Large intestine (tissue), 3 donors: ENCODE results near the gene MCOLN1. TPM values are rescaled to one million over a fixed set of nuclear protein-coding genes. Genes with fewer than 3 reads are reported as not detected.

ENCODE experiments used
- DNase-seq, 2 donors: peaks; one replicate each; pipeline versions ENCODE4 v3.0.0 to v3.0.0-alpha.2; 2013
- H3K27ac ChIP-seq: one replicate; pipeline ENCODE4 v1.5.1; 2013; ENCODE audit warnings: low read length
- H3K27me3 ChIP-seq: 2 replicates; pipeline ENCODE4 v1.6.1; 2013; ENCODE audit warnings: low read length; ENCODE audit not compliant: control insufficient read depth, insufficient read depth
- H3K36me3 ChIP-seq: 2 replicates; pipeline ENCODE4 v1.6.1; 2013; ENCODE audit warnings: low read length; ENCODE audit not compliant: control insufficient read depth, insufficient read depth
- H3K4me1 ChIP-seq: one replicate; pipeline ENCODE4 v1.6.1; 2013; ENCODE audit warnings: low read length; ENCODE audit not compliant: control insufficient read depth, insufficient read depth
- H3K4me3 ChIP-seq: one replicate; pipeline ENCODE4 v1.5.1; 2013; ENCODE audit warnings: low read length
- H3K9me3 ChIP-seq: one replicate; pipeline ENCODE4 v1.6.1; 2013; ENCODE audit warnings: mild to moderate bottlenecking, low read depth, low read length, moderate library complexity; ENCODE audit not compliant: control insufficient read depth
- WGBS: methylation state at CpG from one replicate; pipeline ENCODE4 v1.1.5; 2013; ENCODE audit warnings: low lambda C conversion rate; ENCODE audit not compliant: insufficient coverage; 5-methylcytosine and 5-hydroxymethylcytosine counted together
- polyA plus RNA-seq: library from polyadenylated mRNA; unstranded; fragments of 120-200 nt; gene quantifications from one replicate; pipeline ENCODE4 v1.2.1, GENCODE V29; 2013

Gene MCOLN1
- polyA plus RNA-seq, 1 donor, result 18.1 TPM

DNA sequence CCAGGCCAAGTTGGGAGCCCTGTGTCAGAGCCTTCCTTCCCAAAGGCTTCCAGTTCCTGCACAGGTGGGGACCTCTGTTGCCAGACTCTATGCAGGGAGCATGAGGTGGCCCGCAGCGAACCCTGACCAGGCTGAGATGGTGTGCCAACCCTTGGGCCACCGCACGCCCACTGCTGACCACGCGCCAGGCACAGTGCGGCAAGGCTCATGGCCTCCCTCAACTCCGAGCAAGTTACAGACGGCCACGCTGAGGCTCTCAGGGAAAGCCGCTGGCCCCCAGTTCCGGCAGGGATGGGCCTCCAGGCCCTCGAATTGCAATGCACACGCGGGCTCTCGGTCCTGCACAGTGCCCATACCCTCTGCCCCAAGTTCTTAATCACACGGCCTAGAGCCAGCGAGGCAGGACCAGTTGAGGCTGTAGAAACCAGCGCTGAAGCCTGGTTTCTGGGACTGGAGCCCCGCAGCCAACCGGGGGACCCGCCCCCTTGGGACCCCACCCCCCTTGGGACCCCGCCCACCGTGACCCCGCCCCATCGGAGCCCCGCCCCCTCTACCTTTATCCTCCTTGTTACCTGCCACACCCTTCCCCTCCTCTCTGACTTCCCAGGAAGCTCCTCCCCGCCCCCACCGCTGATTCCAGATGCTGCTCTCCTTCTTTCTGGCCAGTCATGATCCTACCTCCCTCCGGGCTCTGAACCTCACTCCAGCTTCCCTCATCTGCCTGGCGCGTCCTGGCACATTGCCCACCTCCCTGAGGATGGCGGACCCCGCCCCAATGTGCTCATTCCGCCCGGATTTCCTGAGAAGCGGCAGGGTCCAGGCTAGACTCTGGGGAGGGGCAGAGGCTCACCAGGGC lies 39.6 kb upstream of the MCOLN1 start:
- Histone ChIP-seq H3K27me3 (no peaks in the 10 kb centered on the region), H3K4me1 (peaks cover 13% of the 10 kb centered on the region), H3K4me3 (no peak overlapping the region), H3K27ac (no peak overlapping the region), H3K9me3 (peaks cover 5% of the 10 kb centered on the region), H3K36me3 (peaks cover 3% of the 10 kb centered on the region)
- DNase-seq, result peak in 1 of 2 donors; percentile 62
- WGBS, result no CpG with 5 or more reads among the region's 37 CpGs

DNA sequence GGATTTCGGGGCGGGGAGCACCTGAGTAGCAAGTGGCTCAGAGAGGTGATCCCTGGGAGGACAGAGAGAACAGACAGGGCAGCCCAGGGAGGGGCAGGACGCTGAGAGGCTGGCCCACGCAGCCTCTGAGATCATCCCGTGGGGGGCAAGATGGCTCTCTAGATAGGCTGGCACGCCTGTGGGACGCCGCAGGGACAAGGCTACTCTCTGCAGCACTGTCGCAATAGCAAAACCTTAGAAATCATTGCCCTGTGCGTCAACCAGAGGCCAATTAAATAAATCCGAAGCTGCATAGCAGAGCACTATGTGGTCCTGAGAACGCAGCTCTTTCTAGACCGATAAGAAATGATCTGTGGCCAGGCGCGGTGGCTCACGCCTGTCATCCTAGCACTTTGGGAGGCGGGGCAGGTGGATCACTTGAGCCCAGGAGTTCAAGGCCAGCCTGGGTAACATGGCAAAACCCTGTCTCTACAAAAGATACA lies 38.7 kb upstream of the MCOLN1 start:
- DNase-seq, result peak in 1 of 2 donors; percentile 35
- WGBS, result 92% methylated on average over 5 of the region's 17 CpGs
- peaks cover 3% of the 10 kb centered on the region for H3K36me3 ChIP-seq
- peaks cover 19% of the 10 kb centered on the region for H3K4me1 ChIP-seq
- H3K27me3 ChIP-seq, result no peaks in the 10 kb centered on the region
- H3K27ac ChIP-seq, result no peak overlapping the region
- H3K4me3 ChIP-seq, result no peak overlapping the region
- H3K9me3 ChIP-seq, result peaks cover 5% of the 10 kb centered on the region

DNA sequence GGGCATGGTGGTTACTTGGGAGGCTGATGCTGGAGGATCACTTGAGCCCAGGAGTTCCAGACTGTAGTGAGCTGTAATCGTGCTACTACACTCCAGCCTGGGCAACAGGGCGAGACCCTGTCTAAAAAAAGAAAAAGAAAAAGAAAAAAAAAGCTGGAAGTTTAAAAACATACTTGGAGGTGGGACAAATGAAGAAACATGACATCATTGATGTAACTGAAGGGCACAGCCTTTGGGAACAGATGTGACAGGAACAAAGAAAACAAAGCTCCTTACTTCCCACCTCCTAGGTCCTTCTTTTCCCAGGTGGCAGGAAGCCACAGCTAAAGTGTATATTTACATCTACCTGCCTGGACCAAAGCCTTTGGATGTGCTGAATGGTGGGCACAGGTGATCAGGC lies 35.5 kb upstream of the MCOLN1 start:
- Histone ChIP-seq H3K27me3 (no peaks in the 10 kb centered on the region), H3K9me3 (peaks cover 3% of the 10 kb centered on the region), H3K36me3 (no peaks in the 10 kb centered on the region), H3K4me3 (no peak overlapping the region), H3K27ac (no peak overlapping the region), H3K4me1 (peaks cover 21% of the 10 kb centered on the region)
- no peak for DNase-seq
- no CpG with 5 or more reads among the region's 2 CpGs for WGBS

DNA sequence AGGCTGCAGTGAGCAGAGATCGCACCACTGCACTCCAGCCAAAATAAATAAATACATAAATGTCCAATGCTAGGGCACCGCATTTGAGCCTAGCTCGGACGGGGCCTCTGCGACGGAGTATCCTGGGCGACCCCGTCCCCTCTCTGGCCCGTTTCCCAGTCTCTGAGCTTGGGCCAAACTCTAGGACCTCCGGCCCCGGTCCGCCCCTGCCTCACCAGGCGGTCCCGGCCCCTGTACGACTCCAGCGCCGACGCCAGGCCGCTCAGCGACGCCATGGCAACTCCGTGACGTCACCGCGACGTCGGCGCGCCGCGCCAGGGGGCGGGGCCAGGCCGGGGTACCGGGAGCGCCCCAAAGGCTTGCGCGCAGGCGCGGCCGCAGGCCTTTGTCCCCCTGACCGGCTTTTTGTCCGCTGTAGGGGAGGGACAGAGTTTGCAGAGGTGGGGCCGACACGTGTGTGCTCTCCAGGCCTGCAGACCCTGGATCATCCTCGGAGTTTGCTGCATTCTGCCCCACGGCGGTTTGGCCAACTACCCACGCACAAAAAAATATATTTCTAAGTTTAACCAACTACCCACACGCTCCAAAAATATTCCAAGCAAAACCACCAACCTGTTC lies 33.6 kb upstream of the MCOLN1 start, which contains the start of gene PEX11G:
Gene PEX11G, minus strand, starts transcription at position 300 of the 618 bp plus-strand sequence. Its CDS starts 25 bp downstream, at position 275.
- WGBS, result no CpG with 5 or more reads among the region's 49 CpGs
- DNase-seq, result peak; percentile 94 to 95
- Histone ChIP-seq H3K4me1 (peaks cover 12% of the 10 kb centered on the region), H3K27ac (peak within 1 kb of the TSS; percentile 93), H3K4me3 (peak within 1 kb of the TSS; percentile 75), H3K36me3 (no peaks in the 10 kb centered on the region), H3K9me3 (no peaks in the 10 kb centered on the region), H3K27me3 (no peaks in the 10 kb centered on the region)

DNA sequence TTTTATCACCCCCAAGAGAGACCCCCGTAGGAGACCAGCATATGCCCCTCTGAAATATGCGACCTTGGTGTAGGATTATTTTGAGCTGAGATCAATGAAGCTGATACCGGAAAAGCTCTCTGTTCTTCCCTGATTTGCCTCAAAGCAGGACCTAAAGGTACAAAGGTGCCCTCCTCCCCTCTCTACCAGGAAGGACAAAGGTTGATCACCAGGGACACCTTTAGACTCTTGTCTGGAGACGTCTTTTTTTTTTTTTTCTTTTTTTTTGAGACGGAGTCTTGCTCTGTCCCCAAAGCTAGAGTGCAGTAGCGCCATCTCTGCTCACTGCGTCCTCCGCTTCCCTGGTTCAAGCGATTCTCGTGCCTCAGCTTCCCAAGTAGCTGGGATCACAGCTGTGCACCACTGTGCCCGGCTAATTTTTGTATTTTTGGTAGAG lies 32.8 kb upstream of the MCOLN1 start:
- Histone ChIP-seq H3K27me3 (no peaks in the 10 kb centered on the region), H3K4me1 (peaks cover 8% of the 10 kb centered on the region), H3K27ac (peak overlapping the region; percentile 93), H3K4me3 (no peak overlapping the region), H3K36me3 (no peaks in the 10 kb centered on the region), H3K9me3 (no peaks in the 10 kb centered on the region)
- peak; percentile 88 to 94 for DNase-seq
- no CpG with 5 or more reads among the region's 11 CpGs for WGBS

DNA sequence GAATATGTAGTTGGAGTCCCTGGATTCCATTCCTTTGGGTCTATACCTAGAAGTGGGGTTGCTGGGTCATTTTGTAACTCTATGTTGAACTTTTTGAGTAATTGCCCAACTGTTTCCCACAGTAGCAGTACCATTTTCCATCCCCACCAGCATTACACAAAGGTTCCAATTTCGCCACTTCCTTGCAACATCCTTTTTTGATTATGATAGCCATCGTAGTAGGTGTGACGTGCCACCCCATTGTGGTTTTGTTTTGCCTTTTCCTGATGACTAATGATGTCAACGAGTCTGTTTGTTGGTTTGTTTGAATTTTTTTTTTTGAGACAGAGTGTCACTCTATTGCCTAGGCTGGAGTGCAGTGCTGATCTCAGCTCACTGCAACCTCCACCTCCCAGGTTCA lies 30.3 kb upstream of the MCOLN1 start:
- H3K36me3 ChIP-seq, result no peaks in the 10 kb centered on the region
- no peak for DNase-seq
- H3K27ac ChIP-seq, result no peak overlapping the region
- H3K27me3 ChIP-seq, result no peaks in the 10 kb centered on the region
- H3K9me3 ChIP-seq, result no peaks in the 10 kb centered on the region
- WGBS, result no CpG with 5 or more reads among the region's 4 CpGs
- peaks cover 8% of the 10 kb centered on the region for H3K4me1 ChIP-seq
- no peak overlapping the region for H3K4me3 ChIP-seq

DNA sequence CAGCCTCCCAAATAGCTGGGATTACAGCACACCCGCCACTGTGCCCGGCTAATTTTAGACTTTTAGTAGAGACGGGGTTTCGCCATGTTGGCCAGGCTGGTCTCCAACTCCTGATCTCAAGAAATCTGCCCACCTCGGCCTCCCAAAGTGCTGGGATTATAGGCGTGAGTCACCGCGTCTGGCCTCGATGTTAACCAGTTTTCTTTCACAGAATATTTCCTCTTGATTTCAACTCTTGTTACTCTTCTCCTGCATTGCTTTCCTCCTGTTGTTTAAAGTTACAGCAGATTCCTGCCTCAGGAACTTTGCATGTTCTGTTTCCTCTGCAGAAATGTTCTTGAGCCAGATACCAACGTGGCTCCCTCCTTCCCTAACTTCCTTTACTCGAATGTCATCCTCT lies 29.9 kb upstream of the MCOLN1 start:
- no peak for DNase-seq
- no peaks in the 10 kb centered on the region for H3K9me3 ChIP-seq
- peaks cover 8% of the 10 kb centered on the region for H3K4me1 ChIP-seq
- no peak overlapping the region for H3K27ac ChIP-seq
- WGBS, result 96% methylated on average over 3 of the region's 11 CpGs
- H3K4me3 ChIP-seq, result no peak overlapping the region
- no peaks in the 10 kb centered on the region for H3K36me3 ChIP-seq
- no peaks in the 10 kb centered on the region for H3K27me3 ChIP-seq

DNA sequence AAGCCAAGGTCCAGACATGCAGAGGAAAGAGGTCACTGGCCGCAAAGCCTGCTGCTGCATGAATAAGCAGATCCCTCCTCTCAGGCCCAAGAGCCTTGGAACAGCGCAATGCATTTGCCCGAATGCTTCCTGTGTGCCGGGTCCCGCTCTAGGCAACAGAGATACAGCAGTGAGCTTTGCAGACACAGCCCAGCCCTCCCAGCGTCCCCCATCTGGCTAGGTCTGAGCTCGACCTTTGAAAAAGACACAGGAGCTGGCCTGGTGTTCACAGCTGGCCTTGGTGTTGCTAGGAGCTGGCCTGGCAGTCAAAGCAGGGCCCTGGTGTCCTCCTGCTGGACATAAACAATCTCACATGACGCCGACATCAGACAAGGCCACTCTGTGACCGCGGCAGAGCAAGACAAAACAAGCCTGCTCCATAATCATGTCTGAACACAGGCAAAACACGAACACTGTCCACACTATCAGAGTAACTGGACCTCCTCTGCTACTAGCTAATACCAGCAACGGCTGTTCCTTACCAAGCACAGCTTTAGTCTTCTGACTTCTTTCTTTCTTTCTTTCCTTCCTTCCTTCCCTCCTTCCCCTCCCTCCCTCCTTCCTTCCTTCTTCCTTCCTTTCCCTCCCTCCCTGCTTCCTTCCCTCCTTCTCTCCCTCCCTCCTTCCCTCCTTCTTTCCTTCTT lies 27.9 kb upstream of the MCOLN1 start:
- Histone ChIP-seq H3K27ac (peak overlapping the region; percentile 12), H3K4me1 (peaks cover 2% of the 10 kb centered on the region), H3K9me3 (no peaks in the 10 kb centered on the region), H3K4me3 (no peak overlapping the region), H3K27me3 (no peaks in the 10 kb centered on the region), H3K36me3 (no peaks in the 10 kb centered on the region)
- 100% methylated on average over 1 of the region's 13 CpGs for WGBS
- peak in 1 of 2 donors; percentile 59 for DNase-seq

DNA sequence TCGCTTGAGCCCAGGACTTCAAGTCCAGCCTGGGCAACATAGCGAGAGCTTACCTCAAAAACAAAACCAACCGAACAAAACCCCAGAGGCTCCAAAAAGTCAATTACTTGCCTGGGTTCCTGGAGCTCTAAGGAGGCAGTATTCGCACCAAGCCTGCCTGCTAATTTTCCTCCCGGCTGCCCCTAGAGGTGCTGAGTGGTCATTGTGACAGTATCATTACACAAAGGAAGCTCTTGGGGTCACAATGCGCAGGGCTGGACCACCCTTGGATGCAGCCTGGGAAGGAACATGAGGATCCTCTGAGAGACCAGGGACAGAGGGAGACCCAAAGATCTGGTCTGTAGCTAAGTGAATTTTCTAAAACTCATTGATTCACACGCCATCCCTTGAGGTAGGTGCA lies 25.1 kb upstream of the MCOLN1 start:
- Histone ChIP-seq H3K4me3 (no peak overlapping the region), H3K27me3 (peaks cover 7% of the 10 kb centered on the region), H3K4me1 (peaks cover 3% of the 10 kb centered on the region), H3K9me3 (peaks cover 4% of the 10 kb centered on the region), H3K36me3 (no peaks in the 10 kb centered on the region), H3K27ac (no peak overlapping the region)
- no CpG with 5 or more reads among the region's 7 CpGs for WGBS
- no peak for DNase-seq

DNA sequence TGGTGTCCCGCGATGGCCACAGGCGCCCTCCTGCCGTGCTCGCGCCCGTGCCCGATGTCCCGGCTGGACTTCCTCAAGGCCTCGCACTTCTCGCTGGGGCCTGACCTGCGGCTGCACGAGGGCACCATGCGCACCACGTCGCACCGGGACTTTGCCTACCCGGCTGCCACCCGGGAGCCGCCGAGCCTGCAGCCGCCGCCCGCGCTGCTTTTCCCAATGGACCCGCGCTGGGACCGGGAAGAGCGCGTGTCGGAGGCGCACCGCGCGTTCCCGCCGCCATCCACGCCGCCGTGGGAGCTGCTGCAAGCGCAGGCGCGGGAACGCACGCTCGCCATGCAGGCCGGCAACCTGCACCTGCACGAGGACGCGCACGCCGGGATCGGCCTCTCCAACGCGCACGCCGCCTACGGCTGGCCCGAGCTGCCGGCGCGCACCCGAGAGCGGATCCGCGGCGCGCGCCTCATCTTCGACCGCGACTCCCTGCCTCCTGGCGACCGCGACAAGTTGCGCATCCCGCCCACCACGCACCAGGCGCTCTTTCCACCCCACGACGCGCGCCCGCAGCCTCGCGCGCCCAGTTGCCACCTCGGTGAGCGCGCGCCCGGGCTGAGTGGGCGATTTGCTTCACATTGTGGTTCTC lies 21.5 kb upstream of the MCOLN1 start:
- WGBS, result no CpG with 5 or more reads among the region's 93 CpGs
- Histone ChIP-seq H3K27ac (no peak overlapping the region), H3K4me1 (peaks cover 15% of the 10 kb centered on the region), H3K4me3 (peak overlapping the region; percentile 6), H3K27me3 (peaks cover 9% of the 10 kb centered on the region), H3K36me3 (no peaks in the 10 kb centered on the region), H3K9me3 (peaks cover 7% of the 10 kb centered on the region)
- peak; percentile 76 to 91 for DNase-seq
